Naive thymus-derived CD8-positive, alpha-beta T cell (primary cell): ENCODE data around the gene EFCAB13. TPM values are rescaled to one million over a fixed set of nuclear protein-coding genes. Genes with fewer than 3 reads are reported as not detected.

ENCODE experiments used
- ATAC-seq, 2 donors: fragments of 150-1000 bp; cut with Tn5 transposase in 1 of 2; sonication (Bioruptor Pico), chemical (Tn5 transposase) in 1 of 2; 1 replicate in 1 of 2; 2 replicates in 1 of 2; pipeline ENCODE4 v1.10.0; 2021; ENCODE audit warnings: mild to moderate bottlenecking in 2 of 2, moderate library complexity in 2 of 2
- POLR2A ChIA-PET: fragments of 350-600 bp; sonication (Branson Sonifier 250); formaldehyde crosslinking; loops from one replicate; lab custom pipeline; 2021; ENCODE audit warnings: antibody characterized with exemption; lab: Charles Lee
- DNase-seq, 10 donors: peaks; one replicate each; pipeline versions ENCODE4 v3.0.0 to v3.0.0-alpha.2; 2020 to 2022
- H3K27ac Mint-ChIP-seq, 10 donors: one replicate each; pipeline ENCODE4 v1.8.0; 2020 to 2022; ENCODE audit warnings: mild to moderate bottlenecking in 10 of 10, mixed read lengths in 10 of 10, moderate library complexity in 4 of 10, inconsistent platforms in 1 of 10
- H3K27me3 Mint-ChIP-seq, 5 donors: one replicate each; pipeline ENCODE4 v1.8.0; 2021 to 2022; ENCODE audit warnings: mixed read lengths in 5 of 5
- H3K36me3 Mint-ChIP-seq, 3 donors: one replicate each; pipeline ENCODE4 v1.8.0; 2020 to 2022; ENCODE audit warnings: mixed read lengths in 3 of 3, mild to moderate bottlenecking in 2 of 3, inconsistent platforms in 1 of 3
- H3K4me1 Mint-ChIP-seq, 4 donors: one replicate each; pipeline ENCODE4 v1.8.0; 2021 to 2022; ENCODE audit warnings: mixed read lengths in 4 of 4
- H3K4me3 Mint-ChIP-seq, 10 donors: one replicate each; pipeline ENCODE4 v1.8.0; 2020 to 2022; ENCODE audit warnings: mild to moderate bottlenecking in 10 of 10, mixed read lengths in 10 of 10, moderate library complexity in 6 of 10, inconsistent platforms in 1 of 10
- H3K9me3 Mint-ChIP-seq, 9 donors: one replicate each; pipeline ENCODE4 v1.8.0; 2020 to 2022; ENCODE audit warnings: mixed read lengths in 9 of 9, mild to moderate bottlenecking in 3 of 9, inconsistent platforms in 1 of 9, moderate library complexity in 1 of 9
- polyA plus RNA-seq, 3 donors: library from polyadenylated mRNA; unstranded; fragments of 300-500 nt; fragmentation: Illumina TruSeq; gene quantifications; one replicate each; pipeline ENCODE4 v1.2.3, GENCODE V29; 2021
- total RNA-seq, 8 experiments: library from RNA in 2 of 8; stranded (reverse) in 2 of 8; gene quantifications; one replicate each; pipeline ENCODE4 v1.2.3 and lab custom pipeline; 2021 to 2026

EFCAB13 gene
- total and polyA plus RNA-seq, 5 experiments from 2014 or later: 3.6 to 51.1 (median 11.8) TPM

GRCh38 chr17:47297661-47298400 is 25.9 kb upstream of the EFCAB13 start:
- Mint-ChIP-seq H3K4me3 (no peak overlapping the region), H3K9me3 (peaks cover 0 to 23% (median 7%) of the 10 kb centered on the region in 9 donors), H3K4me1 (peaks cover 0 to 21% (median 0%) of the 10 kb centered on the region in 4 donors), H3K27me3 (peaks cover 0 to 9% (median 3%) of the 10 kb centered on the region in 5 donors), H3K27ac (peak overlapping the region in 1 of 10 donors; percentile 17), H3K36me3 (peaks cover 0 to 7% (median 6%) of the 10 kb centered on the region in 3 donors)
- DNase-seq (no peak), ATAC-seq (no peak)
- POLR2A ChIA-PET: no interaction called here

DNA sequence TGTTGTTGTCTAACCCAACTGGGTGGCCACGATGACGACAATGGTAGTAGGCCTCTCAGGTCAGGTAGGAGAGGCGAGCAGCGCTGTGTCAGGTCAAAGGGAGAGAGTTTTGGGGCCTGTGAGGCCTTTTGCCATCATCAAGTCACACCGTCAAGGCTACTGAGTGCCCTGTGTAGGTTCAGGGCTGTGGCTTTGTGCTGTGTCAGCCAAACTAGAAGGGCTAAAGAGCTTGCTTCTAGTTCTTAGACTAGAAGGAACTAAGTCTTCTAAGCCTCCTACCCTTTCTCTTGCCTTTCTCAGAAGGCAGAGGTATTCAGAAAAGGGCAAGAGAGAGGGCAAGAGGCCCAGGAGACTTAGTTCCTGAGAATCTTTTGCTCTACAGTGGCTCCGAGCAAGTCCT is 25.0 kb upstream of the EFCAB13 start:
- H3K4me3 Mint-ChIP-seq: no peak overlapping the region
- peaks cover 0 to 9% (median 3%) of the 10 kb centered on the region in 5 donors for H3K27me3 Mint-ChIP-seq
- POLR2A ChIA-PET: no interaction called here
- H3K4me1 Mint-ChIP-seq: peaks cover 0 to 15% (median 0%) of the 10 kb centered on the region in 4 donors
- peaks cover 0 to 23% (median 7%) of the 10 kb centered on the region in 9 donors for H3K9me3 Mint-ChIP-seq
- DNase-seq: no peak
- ATAC-seq: no peak
- H3K27ac Mint-ChIP-seq: peak overlapping the region in 1 of 10 donors; percentile 53
- H3K36me3 Mint-ChIP-seq: peaks cover 0 to 8% (median 7%) of the 10 kb centered on the region in 3 donors

GRCh38 chr17:47299239-47299910 is 24.4 kb upstream of the EFCAB13 start:
- Mint-ChIP-seq H3K27ac (no peak overlapping the region), H3K36me3 (peaks cover 0 to 8% (median 7%) of the 10 kb centered on the region in 3 donors), H3K27me3 (peaks cover 0 to 8% (median 3%) of the 10 kb centered on the region in 5 donors), H3K4me1 (peaks cover 0 to 9% (median 0%) of the 10 kb centered on the region in 4 donors), H3K4me3 (no peak overlapping the region), H3K9me3 (peaks cover 0 to 23% (median 7%) of the 10 kb centered on the region in 9 donors)
- ATAC-seq (no peak), DNase-seq (no peak)
- POLR2A ChIA-PET: no interaction called here

DNA sequence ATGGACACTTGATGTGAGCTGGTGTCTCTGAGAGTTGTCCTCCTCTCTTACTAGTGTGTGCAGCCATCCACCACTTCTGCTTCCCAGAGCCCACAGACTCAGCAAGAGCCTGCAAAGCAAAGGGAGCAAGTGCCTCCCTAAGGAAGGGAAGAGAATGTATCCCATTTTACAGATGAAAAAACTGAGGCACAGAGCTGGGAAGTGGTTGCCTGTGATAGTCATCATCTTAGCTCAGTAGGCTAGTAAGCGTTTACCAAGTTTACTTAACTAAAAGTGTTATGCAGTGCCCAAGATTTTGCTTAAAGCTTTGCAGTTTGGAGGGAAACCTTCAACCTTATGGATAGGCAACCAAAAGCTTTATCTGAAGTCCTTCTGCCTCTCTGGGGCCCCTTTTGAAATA is 23.0 kb upstream of the EFCAB13 start:
- Mint-ChIP-seq H3K36me3 (peaks cover 0 to 8% (median 7%) of the 10 kb centered on the region in 3 donors), H3K4me3 (no peak overlapping the region), H3K9me3 (peaks cover 0 to 23% (median 7%) of the 10 kb centered on the region in 9 donors), H3K4me1 (peaks cover 7 to 8% (median 8%) of the 10 kb centered on the region in 4 donors), H3K27me3 (no peaks in the 10 kb centered on the region), H3K27ac (no peak overlapping the region)
- DNase-seq (no peak), ATAC-seq (no peak)
- POLR2A ChIA-PET: no interaction called here

DNA sequence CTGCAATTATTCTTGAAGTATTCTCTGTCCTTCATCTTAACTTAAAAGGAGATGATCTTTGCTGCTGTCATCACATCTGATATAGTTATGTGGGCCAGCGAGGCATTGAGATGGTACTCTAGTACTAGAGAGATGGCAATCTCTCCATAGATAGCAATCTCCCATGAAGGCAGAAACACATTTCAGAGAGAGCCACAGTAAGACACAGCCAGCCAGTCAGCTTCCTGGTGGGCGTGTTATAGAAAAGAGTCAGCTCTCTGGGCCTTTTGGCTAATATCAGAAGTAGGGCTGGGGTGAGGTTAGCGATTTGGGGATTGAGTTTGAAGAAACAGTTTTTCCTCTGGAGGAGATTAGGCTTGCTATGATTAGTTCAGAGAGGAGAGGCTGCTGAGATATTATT is 22.6 kb upstream of the EFCAB13 start:
- Mint-ChIP-seq H3K27ac (peak overlapping the region in 1 of 10 donors; percentile 43), H3K4me3 (no peak overlapping the region), H3K36me3 (peaks cover 0 to 8% (median 7%) of the 10 kb centered on the region in 3 donors), H3K9me3 (peaks cover 0 to 23% (median 7%) of the 10 kb centered on the region in 9 donors), H3K4me1 (peaks cover 7 to 12% (median 8%) of the 10 kb centered on the region in 4 donors), H3K27me3 (no peaks in the 10 kb centered on the region)
- POLR2A ChIA-PET: no interaction called here
- ATAC-seq (no peak), DNase-seq (no peak)

DNA sequence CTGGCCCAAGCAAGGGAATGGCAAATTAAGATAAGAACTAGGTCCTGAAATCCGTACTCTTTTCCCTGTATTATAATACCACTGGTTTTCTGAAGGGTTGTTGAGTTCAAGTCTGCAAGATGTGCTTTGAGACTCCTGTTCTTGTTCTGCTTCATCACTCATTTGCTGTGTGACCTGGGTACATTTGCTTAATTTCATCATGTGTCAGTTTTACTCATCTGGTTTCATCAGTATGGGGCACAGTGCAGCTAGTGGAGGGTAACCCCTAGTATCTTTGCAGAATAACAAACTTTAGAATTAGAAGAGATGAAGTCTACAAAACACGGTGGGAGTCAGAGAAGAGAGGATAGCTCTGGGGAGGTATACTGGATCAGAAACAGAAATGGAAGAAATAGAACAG is 21.9 kb upstream of the EFCAB13 start:
- POLR2A ChIA-PET: no interaction called here
- ATAC-seq: no peak
- H3K27me3 Mint-ChIP-seq: no peaks in the 10 kb centered on the region

GRCh38 chr17:47304186-47304585 is 19.6 kb upstream of the EFCAB13 start:
- peaks cover 7 to 15% (median 9%) of the 10 kb centered on the region in 4 donors for H3K4me1 Mint-ChIP-seq
- no peak for ATAC-seq
- H3K4me3 Mint-ChIP-seq: no peak overlapping the region
- POLR2A ChIA-PET: no interaction called here
- H3K36me3 Mint-ChIP-seq: peaks cover 0 to 8% (median 7%) of the 10 kb centered on the region in 3 donors
- peak overlapping the region in 1 of 10 donors; percentile 21 for H3K27ac Mint-ChIP-seq
- DNase-seq: no peak
- H3K27me3 Mint-ChIP-seq: no peaks in the 10 kb centered on the region
- peaks cover 0 to 23% (median 7%) of the 10 kb centered on the region in 9 donors for H3K9me3 Mint-ChIP-seq

More for the DNA sequence above, 21.9 kb upstream of the EFCAB13 start:
- H3K4me3 Mint-ChIP-seq: no peak overlapping the region
- H3K27ac Mint-ChIP-seq: no peak overlapping the region
- peaks cover 0 to 23% (median 7%) of the 10 kb centered on the region in 9 donors for H3K9me3 Mint-ChIP-seq
- DNase-seq: no peak
- peaks cover 0 to 8% (median 7%) of the 10 kb centered on the region in 3 donors for H3K36me3 Mint-ChIP-seq
- peaks cover 7 to 15% (median 9%) of the 10 kb centered on the region in 4 donors for H3K4me1 Mint-ChIP-seq

GRCh38 chr17:47305302-47305923 is 18.3 kb upstream of the EFCAB13 start:
- Mint-ChIP-seq H3K36me3 (peaks cover 0 to 8% (median 7%) of the 10 kb centered on the region in 3 donors), H3K27ac (peak overlapping the region in 3 of 10 donors; percentile 20 to 64 (median 57)), H3K4me3 (no peak overlapping the region), H3K4me1 (peaks cover 7 to 15% (median 10%) of the 10 kb centered on the region in 4 donors), H3K9me3 (peaks cover 0 to 23% (median 7%) of the 10 kb centered on the region in 9 donors), H3K27me3 (peaks cover 0 to 2% (median 0%) of the 10 kb centered on the region in 5 donors)
- DNase-seq (no peak), ATAC-seq (peak in 1 of 2 donors; percentile 32)
- POLR2A ChIA-PET: no interaction called here

DNA sequence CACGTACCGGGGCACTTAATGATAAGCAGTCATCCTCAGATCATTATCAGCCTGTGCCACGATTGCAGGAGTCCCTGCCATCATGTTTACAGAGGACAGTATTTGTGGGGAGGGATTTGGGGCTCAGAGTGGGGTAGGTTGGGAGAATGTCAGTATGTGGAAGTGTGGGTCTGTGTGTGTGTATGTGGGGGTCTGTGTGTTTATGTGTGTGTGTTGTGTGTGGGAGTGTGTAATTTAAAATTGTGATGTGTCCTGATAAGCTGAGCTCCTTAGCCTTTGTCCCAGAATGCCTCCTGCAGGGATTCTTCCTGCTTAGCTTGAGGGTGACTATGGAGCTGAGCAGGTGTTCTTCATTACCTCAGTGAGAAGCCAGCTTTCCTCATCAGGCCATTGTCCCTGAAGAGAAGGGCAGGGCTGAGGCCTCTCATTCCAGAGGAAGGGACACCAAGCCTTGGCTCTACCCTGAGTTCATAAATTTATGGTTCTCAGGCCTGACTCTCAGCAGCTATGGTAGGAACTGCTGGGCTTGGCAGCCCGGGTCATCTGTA is 13.5 kb upstream of the EFCAB13 start:
- peaks cover 2 to 12% (median 5%) of the 10 kb centered on the region in 4 donors for H3K4me1 Mint-ChIP-seq
- POLR2A ChIA-PET: no interaction called here
- H3K36me3 Mint-ChIP-seq: no peaks in the 10 kb centered on the region
- no peak overlapping the region for H3K4me3 Mint-ChIP-seq
- no peak for ATAC-seq
- H3K27ac Mint-ChIP-seq: no peak overlapping the region
- H3K27me3 Mint-ChIP-seq: peaks cover 0 to 2% (median 0%) of the 10 kb centered on the region in 5 donors
- DNase-seq: no peak
- no peaks in the 10 kb centered on the region for H3K9me3 Mint-ChIP-seq

DNA sequence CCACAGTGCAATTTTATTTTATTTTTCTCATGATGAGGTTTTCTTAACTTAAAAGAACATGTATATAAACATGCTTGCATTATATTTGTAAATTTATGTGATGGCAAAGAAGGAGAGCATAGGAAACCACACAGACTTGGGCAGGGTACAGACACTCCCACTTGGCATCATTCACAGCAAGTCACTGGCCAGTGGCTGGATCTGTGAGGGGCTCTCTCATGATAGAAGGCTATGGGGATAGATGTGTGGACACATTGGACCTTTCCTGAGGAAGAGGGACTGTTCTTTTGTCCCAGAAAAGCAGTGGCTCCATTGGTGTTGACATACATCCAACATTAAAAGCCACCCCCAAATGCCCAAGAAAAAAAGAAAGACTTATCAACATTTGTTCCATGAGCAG is 12.3 kb upstream of the EFCAB13 start:
- Mint-ChIP-seq H3K27me3 (peaks cover 0 to 2% (median 0%) of the 10 kb centered on the region in 5 donors), H3K9me3 (no peaks in the 10 kb centered on the region), H3K4me3 (no peak overlapping the region), H3K36me3 (no peaks in the 10 kb centered on the region), H3K27ac (no peak overlapping the region), H3K4me1 (peaks cover 0 to 2% (median 0%) of the 10 kb centered on the region in 4 donors)
- POLR2A ChIA-PET: no interaction called here
- ATAC-seq: no peak
- no peak for DNase-seq

GRCh38 chr17:47315451-47316266 is 8.1 kb upstream of the EFCAB13 start:
- H3K4me1 Mint-ChIP-seq: no peaks in the 10 kb centered on the region
- H3K4me3 Mint-ChIP-seq: no peak overlapping the region
- ATAC-seq (peak; percentile 84 to 86), DNase-seq (peak in 7 of 10 donors; percentile 27 to 61 (median 33))
- no peaks in the 10 kb centered on the region for H3K27me3 Mint-ChIP-seq
- no peak overlapping the region for H3K27ac Mint-ChIP-seq
- no peaks in the 10 kb centered on the region for H3K9me3 Mint-ChIP-seq
- H3K36me3 Mint-ChIP-seq: no peaks in the 10 kb centered on the region
- POLR2A ChIA-PET: interaction anchor here (0.6 to 0.8 kb wide), 3 partner anchors 9 to 296 kb away, joined by 4 to 6 read pairs (median 5); partner anchors contain the start of gene EFCAB13
